Ramos (cell line): Measurements from ENCODE around the gene PHKA2.

ENCODE experiments used
- in situ Hi-C: fragments of 300-500 bp; cut with MboI; formaldehyde crosslinking; loops from one replicate; pipeline ENCODE4 v1.14.3; 2022; ENCODE audit warnings: low sequenced_read_pairs; ENCODE audit not compliant: unreplicated experiment

The PHKA2 gene

DNA sequence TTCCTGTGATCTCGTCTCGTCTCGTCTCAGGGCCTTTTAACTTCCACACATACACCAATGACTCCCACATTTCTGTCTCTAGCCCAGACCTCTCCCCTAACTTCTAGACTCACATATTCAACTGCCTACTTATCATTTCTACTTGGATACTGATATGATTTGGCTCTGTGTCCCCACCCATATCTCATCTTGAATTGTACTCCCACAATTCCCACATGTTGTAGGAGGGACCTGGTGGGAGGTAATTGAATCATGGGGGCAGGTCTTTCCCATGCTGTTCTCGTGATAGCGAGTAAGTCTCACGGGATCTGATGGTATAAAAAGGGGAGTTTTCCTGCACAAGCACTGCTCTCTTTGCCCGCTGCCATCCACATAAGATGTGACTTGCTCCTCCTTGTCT is 8.9 kb downstream of the PHKA2 start:
- in situ Hi-C loops: no loop called here

DNA sequence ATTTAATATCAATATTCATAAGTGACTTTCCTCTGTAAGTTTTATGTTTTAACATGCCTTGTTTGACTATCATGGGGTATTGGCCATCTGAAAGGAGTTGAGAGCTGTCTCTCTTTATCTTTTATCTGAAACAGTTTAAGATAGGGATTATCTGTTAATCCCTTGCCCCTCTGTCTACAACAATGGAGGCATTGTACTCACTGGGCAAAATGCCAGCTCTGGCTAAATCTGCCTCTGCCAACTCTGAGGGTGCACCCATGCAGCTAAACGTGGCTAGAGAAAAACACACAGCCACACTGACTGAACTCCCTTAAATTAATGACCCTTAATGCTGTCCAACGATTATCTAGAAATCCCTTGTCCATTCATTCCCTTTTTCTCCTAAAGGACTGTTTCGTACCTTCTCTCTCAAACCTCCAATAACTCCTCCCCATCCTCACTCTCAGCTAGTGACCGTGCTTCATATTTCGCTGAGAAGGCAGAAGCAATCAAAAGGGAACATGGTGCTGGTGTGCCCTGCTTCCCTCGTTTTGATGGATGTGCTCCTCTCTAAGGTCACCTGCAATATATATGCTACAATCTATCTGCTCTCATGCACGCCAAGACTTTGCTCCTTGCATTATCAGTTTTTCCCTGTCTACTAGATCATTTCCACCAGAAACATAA is 10.3 kb downstream of the PHKA2 start:
- in situ Hi-C loops: no loop called here

- in situ Hi-C loops: no loop called here
These were observed 12.4 kb downstream of the PHKA2 start for GRCh38 chrX:18971506-18971905.

DNA sequence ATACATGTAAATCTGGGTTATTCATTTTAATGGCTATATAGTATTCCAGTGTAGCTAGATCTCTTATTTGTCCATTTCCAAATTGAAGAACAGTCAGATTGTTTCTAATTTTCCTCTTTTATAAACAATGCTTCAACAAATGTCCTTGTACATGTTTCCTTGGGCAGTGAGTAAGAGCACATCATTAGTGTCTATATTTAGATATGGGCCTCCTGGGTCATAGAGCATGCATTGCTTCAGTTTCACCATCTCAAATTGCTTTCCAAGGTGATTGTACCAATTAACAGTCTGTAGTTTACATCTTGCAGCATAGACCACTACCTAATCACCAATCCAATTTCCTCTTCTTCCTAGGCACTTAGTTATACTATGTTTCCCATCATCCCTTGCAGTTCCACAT is 13.4 kb downstream of the PHKA2 start:
- in situ Hi-C loops: no loop called here

DNA sequence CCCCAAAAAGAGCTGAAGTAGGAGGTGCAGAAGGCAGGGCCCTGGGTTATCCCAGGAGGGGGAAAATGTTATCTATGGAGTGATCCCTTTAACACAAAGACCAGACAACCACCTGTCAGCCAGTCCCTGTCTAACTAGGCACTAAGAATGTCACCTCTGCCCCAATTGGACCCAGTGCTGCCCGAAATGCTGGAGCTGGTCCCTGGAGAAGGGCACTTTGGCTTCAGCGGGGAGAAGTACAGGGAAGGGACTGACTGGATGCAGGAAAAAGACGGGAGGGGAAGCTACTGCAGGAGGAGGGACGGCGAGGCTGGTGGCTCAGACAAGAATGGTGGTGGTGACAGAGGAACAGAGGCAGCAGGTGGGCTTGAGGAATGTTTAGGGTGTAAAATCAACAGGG is 17.3 kb downstream of the PHKA2 start:
- in situ Hi-C loops: no loop called here

- in situ Hi-C loops: no loop called here
These were observed 19.0 kb downstream of the PHKA2 start for GRCh38 chrX:18964901-18965300.

DNA sequence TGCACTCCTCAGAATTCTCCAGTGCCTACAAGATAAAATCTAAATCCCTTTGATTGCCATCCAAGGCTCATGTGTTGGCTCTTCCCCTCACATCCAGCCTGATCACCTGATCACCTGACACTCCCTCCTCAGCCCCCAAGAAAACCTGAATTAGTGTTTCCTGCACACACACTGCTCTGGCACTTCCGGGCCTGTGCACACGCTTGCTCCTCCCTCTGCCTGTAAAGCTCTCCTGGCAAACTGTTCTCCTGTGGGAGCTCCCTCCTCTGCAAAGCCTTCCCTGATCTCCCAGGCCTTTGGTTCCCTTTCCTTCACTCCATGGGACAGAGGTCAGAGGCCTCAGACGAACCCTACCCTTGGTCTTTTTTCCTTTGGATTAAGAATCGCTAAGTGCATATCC is 19.9 kb downstream of the PHKA2 start:
- in situ Hi-C loops: no loop called here

DNA sequence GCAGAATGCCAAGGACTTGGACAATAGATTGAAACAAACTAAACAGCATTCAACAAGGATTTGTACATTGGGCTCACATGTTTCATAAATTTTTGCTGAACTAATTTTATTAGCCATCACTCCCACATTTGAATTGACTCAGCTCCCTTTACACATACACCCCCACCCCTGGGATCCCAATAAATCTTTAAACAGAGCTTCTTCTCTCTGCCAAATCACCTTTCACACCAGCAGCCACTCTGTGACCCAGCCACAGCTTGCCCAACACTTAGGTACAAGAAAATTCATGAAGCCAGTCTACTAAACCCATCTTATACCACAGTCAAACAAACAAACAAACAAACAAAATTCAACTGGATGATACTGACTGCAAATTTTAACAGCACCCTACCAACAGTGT is 21.6 kb downstream of the PHKA2 start:
- in situ Hi-C loops: no loop called here

GRCh38 chrX:18961686-18962085 is 22.2 kb downstream of the PHKA2 start:
- in situ Hi-C loops: no loop called here

GRCh38 chrX:18956303-18957032 is 27.4 kb downstream of the PHKA2 start:
- in situ Hi-C loops: no loop called here

DNA sequence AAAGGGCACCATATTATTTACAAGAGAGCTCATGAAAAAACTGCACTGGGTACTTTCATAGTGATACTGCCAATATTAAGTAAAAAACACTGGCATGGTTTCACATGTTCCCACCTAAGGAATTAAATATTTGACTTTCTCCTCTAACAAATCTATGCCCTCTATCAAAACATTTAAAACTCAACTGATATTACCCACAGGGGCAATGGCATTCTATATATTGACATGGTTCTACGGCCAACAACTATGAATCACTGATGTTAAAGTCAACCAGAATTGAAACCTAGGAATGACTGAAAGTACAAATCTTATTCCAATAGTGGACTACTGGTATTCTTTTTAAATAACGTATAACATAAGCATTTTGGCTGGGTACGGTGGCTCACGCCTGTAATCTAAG is 28.2 kb downstream of the PHKA2 start:
- in situ Hi-C loops: no loop called here

GRCh38 chrX:18951032-18951431 is 32.9 kb downstream of the PHKA2 start:
- in situ Hi-C loops: no loop called here

DNA sequence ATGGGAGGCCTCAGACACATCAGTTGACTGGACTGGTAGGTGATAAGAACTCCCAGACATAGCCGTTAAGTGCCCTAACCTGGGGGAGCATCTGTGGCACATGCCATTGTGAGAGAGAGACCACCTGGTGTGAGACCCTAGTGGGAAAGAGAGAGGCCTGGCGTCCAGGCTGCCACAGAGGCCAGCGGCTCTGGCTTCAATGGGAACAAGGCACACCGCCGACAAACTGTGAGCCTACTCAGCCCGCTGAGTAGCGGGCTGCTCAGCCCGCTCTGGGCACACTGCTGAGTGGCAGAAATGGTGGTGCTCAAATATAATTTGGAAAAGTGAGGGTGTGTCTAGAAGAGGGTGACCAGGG is 34.0 kb downstream of the PHKA2 start:
- in situ Hi-C loops: no loop called here

DNA sequence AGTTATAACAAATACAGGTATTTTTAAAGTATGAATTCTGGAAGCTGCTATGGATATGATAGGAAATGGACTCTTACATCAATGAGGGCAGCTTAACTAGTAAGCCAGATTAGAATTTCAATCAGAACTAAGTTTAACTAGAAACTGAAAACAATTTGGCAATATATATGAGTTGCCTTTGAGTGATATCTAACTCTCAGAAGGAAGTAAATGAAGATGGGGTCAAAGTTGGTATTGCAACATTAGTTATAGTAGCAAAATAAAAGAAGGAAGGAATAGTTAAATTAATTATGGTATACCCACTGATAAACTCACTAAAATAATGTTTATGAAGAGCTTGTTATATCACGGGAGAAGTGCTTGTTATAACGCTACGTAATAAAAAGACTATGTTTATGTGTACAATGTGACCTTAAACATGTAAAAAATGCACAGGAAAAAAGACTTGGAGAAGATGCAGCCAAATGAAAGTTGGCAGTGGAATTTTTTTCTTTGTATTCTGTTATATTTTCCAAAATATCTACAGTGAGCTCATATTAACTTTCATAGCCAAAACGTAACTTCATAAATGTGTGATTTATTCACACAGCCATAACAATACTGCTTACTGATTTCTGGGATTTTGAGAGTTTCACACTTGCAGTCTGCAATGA is 34.5 kb downstream of the PHKA2 start:
- in situ Hi-C loops: no loop called here

DNA sequence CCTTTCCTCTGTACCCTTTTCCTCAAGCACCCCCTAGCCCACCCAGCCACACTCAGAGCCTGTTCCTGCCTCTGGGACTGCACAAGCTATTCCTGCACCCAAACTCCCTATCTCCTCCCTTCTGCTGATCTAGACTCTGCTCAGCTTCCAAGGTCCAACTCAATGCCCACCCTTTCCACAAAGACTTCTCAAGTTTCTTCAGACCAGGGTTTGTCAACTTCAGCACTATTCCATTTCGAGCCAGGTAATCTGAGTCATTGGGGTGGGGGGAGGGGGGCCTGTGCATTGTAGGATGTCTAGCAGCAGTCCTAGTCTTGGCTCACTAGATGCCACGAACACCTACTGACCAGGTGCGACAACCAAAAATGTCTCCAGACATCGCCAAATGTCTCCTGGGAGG is 37.3 kb downstream of the PHKA2 start:
- in situ Hi-C loops: no loop called here

DNA sequence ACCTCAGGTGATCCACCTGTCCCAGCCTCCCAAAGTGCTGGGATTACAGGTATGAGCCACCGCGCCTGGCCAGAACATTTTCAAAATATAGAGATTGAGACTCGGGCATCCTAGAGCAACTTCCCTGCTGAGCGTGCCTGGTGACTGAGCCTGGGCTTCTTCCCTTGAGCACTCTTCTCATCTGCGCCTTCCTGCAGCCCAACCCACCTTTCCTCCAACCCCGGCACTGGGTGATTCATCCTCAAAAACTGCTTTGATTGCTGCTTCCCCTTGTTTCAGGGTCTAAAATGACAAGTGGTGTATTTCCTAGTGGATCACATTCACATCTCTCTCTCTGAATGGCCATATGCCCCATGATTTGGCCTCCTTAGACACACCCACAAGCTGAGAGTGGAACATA is 37.8 kb downstream of the PHKA2 start:
- in situ Hi-C loops: no loop called here

DNA sequence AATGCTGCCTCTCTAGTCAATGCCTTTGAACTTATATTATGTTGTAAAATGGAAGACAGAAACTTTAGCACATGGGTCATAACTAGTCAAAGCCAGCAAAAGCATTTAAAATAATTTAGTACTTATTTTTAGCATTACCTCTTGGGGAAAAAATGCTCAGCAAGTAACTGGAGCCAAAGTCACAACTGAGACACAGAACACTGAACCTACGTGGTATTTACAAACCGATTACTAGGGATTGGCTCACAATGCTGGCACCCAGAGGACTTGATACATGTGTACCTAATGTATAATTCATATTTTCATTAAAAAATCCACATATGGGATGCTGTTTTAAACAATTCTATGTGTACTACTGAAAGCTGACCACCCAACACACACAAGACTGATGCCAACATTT is 38.4 kb downstream of the PHKA2 start:
- in situ Hi-C loops: no loop called here

DNA sequence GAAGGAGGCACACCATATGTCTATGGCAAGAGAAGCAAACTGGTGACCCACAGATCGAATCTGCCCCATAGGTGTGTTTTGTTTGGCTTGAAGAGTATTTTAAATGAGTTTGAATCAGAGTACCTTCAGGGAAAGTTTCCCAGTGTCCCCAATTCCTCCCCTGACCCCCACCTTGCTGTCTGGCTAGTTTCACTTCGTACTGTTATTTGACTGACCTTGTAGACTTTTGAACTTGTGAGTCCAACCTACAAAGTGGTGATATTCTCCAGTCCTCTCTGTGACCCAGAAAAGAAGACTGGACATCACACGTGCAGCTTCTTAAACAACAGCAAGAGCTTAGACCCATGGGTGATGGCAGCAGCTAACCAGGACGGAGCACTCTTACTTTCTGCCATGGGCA is 39.4 kb downstream of the PHKA2 start:
- in situ Hi-C loops: no loop called here

DNA sequence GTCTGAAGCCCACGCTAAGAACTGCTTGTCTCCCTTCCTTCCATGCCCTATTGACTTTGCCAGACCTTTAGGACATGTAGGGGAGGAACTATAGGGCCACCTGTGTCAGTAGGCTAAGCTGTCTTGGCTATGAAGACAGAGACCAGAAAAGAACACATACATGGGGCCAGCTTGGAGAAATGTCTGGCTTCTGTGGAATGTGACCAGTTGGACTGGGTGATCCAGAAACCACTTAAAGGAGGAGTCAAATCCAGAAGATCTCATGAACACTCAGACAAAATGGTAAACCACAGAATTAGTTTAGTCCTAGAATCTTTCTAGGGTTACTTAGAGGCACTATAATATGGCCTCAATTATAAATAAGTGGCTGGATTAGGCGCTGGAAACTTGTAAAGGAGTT is 42.0 kb downstream of the PHKA2 start:
- in situ Hi-C loops: no loop called here

- in situ Hi-C loops: no loop called here
These were observed 45.2 kb downstream of the PHKA2 start for GRCh38 chrX:18938710-18939109.

- in situ Hi-C loops: no loop called here
These were observed 46.7 kb downstream of the PHKA2 start for GRCh38 chrX:18937173-18937572.

DNA sequence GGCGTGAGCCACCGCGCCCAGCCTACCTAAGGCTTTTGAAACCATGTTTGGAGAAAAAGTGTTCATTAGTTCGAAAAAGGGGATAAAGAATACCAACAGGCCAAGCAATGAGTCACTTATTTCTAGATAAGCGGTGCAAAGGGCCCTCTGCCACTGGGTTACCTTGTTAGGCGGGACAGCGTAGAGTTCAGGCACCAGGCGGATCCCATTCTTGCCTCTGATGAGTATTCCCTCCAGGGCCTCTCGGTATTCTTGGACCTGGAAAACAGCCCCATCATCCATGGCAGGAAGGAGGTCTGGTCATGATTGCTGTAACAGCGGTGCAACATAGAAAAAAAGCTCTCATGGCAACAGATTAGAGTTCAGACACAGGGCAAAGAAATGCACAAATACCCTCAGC is 48.0 kb downstream of the PHKA2 start:
- in situ Hi-C loops: no loop called here
